D341Med (cell line): Measurements from ENCODE around the gene GREB1L.

Experiments
- DNase-seq: peaks from one replicate; pipeline ENCODE4 v3.0.0; 2012; ENCODE audit warnings: low spot score

GREB1L gene

GRCh38 chr18:21450503-21450902, 208.5 kb downstream of the GREB1L start:
- DNase-seq = no peak

GRCh38 chr18:21450913-21451312, 208.9 kb downstream of the GREB1L start:
- no peak for DNase-seq

DNA sequence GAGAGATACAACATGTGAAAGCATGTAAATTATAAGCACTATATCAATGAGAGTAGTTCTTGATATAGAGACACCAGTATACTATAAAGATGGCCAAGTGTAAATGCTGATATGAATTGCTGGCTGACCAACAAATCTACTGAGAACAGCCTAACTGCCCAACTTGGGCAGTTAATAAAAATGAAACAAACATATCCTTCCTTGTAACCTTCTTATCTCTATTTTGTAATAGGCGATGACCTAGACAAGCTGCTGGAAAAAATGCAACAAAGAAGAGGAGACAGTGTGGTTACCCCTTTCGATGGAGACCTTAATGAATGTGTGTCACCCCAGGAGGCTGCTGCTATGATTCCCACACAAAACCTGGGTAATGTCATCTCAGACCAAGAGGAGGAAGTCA, 209.8 kb downstream of the GREB1L start:
- no peak for DNase-seq

DNA sequence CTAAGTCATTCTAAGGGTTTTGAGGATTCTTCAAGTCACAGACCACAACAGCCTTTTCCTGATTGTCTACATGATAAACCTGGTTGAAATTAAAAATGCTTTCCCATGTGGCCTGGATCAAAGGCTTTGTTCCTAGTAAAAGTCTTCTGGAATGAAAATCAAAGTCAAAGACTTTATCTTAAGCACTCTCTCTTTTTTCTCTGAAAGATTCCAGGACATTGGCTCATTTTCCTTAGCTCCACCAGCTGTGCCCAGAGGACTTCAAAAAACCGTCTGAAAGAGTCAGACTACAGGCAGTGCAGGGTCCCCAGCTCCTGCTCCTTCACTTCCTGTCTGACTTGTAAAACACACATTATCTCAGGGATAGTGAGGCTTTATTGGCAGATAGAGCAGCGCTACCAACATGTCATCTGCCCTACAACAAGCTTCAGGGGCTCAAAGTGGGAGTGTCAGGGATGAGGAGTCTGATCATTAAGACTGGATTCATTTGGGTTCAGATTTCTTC, 210.3 kb downstream of the GREB1L start:
- DNase-seq = no peak

- no peak for DNase-seq
Observed at GRCh38 chr18:21452796-21453510, 210.9 kb downstream of the GREB1L start.

DNA sequence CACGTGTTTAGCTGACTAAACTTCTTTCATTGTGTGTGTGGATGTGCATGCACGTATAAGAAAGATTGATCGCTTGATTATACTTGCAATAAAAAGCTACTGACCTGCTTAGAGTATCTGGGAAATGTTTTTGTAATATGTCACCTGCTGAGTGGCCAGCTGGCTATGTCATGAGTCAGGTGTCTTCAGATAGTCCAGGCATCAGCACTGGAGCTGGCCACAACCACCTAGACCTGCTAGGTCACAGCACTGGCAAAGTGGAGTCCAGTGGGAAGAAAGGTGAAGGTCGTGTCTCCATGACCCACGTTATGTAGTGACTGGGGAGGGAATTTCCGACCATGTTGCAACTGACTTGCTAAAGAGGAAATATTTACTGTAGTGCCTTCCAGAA, 211.5 kb downstream of the GREB1L start:
- DNase-seq = no peak

- DNase-seq = no peak
Observed at GRCh38 chr18:21454725-21455124, 212.7 kb downstream of the GREB1L start.

DNA sequence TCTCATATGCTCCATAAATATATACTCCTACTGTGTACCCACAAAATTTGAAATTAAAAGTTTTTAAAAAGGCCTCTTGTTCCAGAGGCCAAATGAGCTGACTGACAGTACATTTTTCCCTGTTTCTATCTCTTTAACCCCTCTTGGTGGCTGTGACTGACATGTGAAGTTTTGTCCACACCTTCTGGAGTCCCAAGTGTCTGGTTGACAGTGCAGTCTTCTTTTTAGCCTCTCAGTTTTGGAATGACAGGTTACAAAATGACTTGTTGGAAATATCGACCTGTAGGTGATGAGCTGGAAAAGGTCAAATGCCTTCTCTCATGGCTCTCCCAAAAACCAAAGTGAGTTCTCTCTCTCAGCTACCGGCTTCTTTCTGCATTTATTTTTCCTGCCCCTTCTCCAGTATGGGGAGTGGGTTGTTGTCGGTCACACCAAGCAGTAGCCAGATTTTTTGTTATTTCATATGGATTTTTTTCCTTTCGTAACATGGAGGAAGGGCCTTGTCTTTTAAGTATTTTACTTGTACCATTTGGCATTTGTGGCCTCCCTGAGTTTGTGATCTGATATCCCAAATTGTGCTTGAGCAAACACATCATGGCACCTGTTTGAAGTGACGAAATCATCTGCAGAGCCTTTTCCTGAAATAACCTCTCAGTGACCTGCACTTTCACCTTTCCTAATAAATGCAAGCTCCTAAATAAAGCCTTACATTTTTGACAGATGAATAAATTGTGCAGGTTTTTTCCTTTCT, 214.6 kb downstream of the GREB1L start:
- DNase-seq = no peak

DNA sequence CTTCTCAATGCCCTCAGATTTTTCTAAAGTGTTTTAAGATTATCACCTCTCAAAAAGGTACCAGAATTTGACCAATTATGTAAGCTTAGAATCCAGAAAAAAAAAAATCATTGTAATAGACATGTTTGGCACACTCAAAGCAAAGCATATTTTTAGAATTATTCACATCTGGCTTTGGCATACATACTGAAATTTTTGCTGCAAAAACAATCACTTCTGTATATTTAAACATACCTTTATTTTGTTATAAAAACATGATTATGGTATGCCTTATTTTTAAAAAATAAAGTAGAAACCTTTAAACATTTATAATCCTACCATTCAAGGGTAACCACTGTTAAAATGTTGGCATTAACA, 215.1 kb downstream of the GREB1L start:
- DNase-seq = no peak

- no peak for DNase-seq
Observed at GRCh38 chr18:21458310-21458709, 216.3 kb downstream of the GREB1L start.

DNA sequence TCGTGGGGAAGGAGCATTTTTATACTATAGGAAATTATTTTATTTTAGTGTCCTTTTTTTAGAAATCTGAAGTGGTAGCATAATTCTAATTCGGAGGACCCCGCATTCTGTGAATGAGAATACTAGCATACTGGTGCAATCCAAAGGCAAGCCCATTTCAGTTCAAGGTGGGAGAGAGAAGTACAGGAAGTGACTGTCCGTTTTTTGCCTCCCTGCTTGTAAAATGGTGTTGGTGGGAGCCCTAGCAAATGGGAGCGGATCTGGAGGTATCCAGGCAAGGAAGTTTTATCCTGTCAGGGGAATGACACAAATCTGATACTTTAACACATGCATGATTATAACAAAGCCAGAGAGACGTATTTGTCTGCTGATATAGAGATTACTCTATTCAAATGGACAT, 216.8 kb downstream of the GREB1L start:
- DNase-seq = no peak

DNA sequence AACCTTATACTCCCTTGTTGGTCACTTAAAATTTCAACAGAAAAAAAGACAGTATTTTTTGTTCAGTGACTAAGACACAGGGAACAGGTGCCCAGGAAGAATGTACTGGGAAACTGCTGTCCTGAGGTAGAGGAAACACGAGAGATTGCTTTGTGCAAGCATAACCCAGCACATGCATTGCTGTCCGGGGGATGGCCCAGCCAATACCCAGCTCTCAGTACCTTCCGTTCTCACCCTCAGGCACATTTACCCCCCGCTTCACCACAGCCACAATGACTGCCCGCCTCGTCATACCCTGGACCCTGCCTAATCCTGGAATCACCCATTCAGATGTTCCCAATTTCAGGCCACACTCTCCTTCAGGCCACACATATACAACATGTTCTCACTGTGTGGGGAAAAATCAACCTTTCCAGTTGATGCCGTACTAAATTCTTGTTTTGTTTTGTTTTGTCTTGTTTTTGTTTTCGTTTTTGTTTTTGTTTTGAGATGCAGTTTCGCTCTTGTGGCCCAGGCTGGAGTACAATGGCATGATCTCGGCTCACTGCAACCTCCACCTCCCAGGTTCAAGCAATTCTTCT, 217.8 kb downstream of the GREB1L start:
- DNase-seq = no peak

- no peak for DNase-seq
Observed at GRCh38 chr18:21461460-21461859, 219.4 kb downstream of the GREB1L start.

- no peak for DNase-seq
Observed at GRCh38 chr18:21463718-21464117, 221.7 kb downstream of the GREB1L start.

DNA sequence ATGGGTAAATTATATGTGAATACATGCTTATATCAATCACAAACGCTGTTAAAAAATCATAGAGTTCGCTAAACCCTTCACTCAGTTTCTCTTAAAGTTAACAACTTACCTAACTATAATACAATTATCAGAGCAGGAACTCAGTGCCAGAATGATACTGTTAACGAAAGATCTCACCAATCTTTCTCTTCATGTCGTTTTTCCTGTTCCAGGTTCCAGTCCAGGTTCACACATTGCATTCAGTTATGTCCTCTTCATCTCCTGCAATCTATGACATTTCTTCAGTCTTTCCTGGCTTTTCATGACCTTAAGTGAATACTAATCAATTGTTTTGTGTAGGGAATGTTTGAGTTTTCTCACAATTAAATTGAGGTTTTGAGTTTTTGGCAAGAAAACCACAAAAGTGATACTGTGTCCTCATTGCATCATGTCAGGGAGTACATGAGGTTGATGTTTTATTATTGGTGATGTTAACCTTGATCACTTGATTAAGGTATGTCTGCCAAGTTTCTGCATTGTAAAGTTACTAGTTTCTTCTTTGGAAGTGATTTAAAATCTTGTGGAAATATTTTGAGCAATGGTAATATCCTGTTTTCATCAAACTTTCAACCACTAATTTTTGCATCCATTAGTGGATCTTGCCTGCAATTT, 226.6 kb downstream of the GREB1L start:
- no peak for DNase-seq

DNA sequence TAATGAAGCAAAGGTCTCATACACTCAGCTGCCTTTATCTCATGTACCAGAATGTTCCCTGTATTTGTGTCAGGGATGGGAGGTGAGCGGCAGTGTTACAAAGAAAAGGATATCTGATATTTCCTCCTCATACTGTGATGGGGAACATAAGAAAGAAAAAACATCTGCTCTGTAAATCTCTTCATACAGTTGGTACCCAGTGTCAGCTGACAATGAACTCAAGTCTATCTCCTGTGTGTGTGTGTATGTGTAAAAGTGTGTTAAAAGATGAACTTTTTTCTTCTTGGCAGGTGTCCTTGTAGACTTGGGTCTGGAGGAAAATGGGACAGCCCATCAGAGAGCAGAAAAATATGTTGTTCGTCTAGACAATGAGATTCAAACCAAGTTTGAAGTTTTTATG, 230.7 kb downstream of the GREB1L start:
- DNase-seq = no peak

DNA sequence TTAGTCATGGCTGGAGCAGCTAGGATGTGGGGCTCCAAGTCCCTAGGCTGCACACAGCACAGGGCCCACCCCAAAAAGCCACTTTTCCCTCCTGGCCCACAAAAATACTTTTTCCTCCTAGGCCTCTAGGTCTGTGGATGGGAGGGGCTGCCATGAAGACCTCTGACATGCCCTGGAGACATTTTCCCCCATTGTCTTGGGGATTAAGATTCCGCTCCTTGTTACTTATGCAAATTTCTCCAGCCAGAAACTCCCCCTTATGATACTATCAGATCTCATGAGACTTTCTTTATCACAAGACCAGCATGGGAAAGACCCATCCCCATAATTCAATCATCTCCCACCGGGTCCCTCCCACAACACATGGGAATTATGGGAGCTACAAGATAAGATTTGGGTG, 232.6 kb downstream of the GREB1L start:
- DNase-seq = no peak

GRCh38 chr18:21479721-21480120, 237.7 kb downstream of the GREB1L start:
- DNase-seq = no peak

- no peak for DNase-seq
Observed at GRCh38 chr18:21481739-21482138, 239.7 kb downstream of the GREB1L start.

- DNase-seq = no peak
Observed at GRCh38 chr18:21483051-21483450, 241.0 kb downstream of the GREB1L start.

DNA sequence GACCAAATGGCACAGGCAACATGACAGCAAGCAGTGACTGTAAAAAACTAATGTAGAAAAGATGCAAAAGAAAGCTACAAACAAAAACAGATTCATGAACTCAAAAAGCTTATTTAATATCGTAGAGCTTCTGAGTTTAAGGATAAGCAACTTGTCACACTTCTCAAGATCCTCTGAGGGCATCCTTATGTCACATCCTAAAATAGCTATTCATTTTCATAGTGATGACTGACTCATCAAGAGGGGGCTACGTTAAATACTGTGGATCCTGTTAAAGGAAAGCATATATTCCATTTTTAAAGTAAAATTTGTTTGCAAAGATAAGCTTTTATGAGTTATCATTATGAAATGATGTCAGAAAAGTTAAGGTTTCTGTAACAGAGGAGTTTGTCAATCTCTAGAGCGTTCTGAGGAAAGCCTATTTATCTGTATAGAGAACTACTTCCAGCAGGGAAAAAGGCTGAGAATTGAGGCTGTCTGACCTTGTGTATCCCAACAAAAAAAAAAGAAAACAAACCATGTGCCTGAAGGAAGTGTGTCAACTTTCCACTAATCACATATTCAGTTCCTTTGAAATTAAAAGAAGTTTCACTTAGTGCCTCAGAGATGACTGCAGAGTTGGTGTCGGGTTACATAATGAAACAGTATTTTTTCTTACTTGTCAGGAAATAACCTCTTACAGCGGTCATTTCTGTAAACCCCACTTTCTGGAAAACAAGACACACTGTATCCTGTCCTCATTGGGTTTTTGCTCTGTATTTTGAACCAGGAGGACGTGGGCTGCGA, 243.0 kb downstream of the GREB1L start:
- no peak for DNase-seq

- no peak for DNase-seq
Observed at GRCh38 chr18:21486905-21487437, 244.9 kb downstream of the GREB1L start.
